Right lobe of liver (tissue), 6 donors: ENCODE measurements around the gene CDH4. TPM values are rescaled to one million over a fixed set of nuclear protein-coding genes. Genes with fewer than 3 reads are reported as not detected.

Experiments
- ATAC-seq, 4 donors: fragments of 200-7000 bp; cut with Tn5 transposase; one replicate each; pipeline ENCODE4 v1.9.1; 2020; ENCODE audit warnings: mild to moderate bottlenecking in 4 of 4, moderate library complexity in 4 of 4
- DNase-seq, 3 donors: peaks; one replicate each; pipeline ENCODE4 v3.0.0-alpha.2; 2020
- H3K27ac ChIP-seq, 3 donors: fragments of 200-600 bp; one replicate each; pipeline ENCODE4 v1.8.0; 2022
- H3K27me3 ChIP-seq, 2 donors: fragments of 200-600 bp; one replicate each; pipeline ENCODE4 v1.8.0; 2022
- H3K36me3 ChIP-seq, 4 donors: fragments of 200-600 bp; sonication (generic) in 1 of 4; one replicate each; pipeline versions ENCODE4 v1.5.1 to v1.8.0; 2017 to 2022; ENCODE audit warnings: control low read depth in 1 of 4
- H3K4me1 ChIP-seq, 4 donors: fragments of 200-600 bp; sonication (generic) in 1 of 4; one replicate each; pipeline versions ENCODE4 v1.5.1 to v1.8.0; 2017 to 2022; ENCODE audit warnings: control low read depth in 1 of 4
- H3K4me3 ChIP-seq, 3 donors: fragments of 200-600 bp; one replicate each; pipeline ENCODE4 v1.8.0; 2022
- H3K9me3 ChIP-seq, 4 donors: fragments of 200-600 bp; sonication (generic) in 1 of 4; one replicate each; pipeline versions ENCODE4 v1.5.1 to v1.8.0; 2017 to 2022; ENCODE audit warnings: control low read depth in 1 of 4
- CTCF ChIP-seq, 4 donors: fragments of 200-600 bp in 3 of 4; fragments of 450-650 bp in 1 of 4; IDR thresholded peaks; one replicate each; pipeline versions ENCODE4 v1.5.1 to v1.8.0; 2016 to 2022; ENCODE audit warnings: antibody characterized with exemption in 4 of 4, mild to moderate bottlenecking in 2 of 4
- POLR2A ChIP-seq: fragments of 450-650 bp; IDR thresholded peaks from one replicate; pipeline ENCODE4 v1.6.1; 2017; ENCODE audit warnings: antibody characterized with exemption, mild to moderate bottlenecking
- WGBS: methylation state at CpG from one replicate; pipeline ENCODE4 v1.1.6; 2018; ENCODE audit warnings: low coverage, low lambda C conversion rate; ENCODE audit not compliant: insufficient coverage; ENCODE audit errors: missing lambda C conversion rate; 5-methylcytosine and 5-hydroxymethylcytosine counted together
- intact Hi-C, 2 donors: fragments of 100-400 bp; cut with DNase I; formaldehyde crosslinking; loops; one replicate each; pipeline versions ENCODE4 v1.11.2 to v1.14.1; 2022
- total RNA-seq, 6 experiments: library from RNA; depleted of rRNA in 2 of 6; stranded (reverse); fragments of >200 nt in 2 of 6; fragmentation: NEBNext Ultra II Directional in 3 of 6; extraction: Animal tissue kit (Norgen Biotek cat#: 25700) in 3 of 6; gene quantifications; one replicate each; pipeline versions ENCODE4 v1.1.0 to v1.2.4, GENCODE V29; 2016 to 2023
- donor health status: DM: no; HTN: yes; CAD: no.
- donor health status: DM: no; HTN: no; CAD: no.
- donor health status: DM: no; HTN: no; CAD: no.
- donor health status: DM: no; HTN: yes; CAD: no.
- donor health status: DM: no; HTN: yes; CAD: no.

CDH4 gene
- total RNA-seq, 6 experiments from 2014 or later: 0.02 to 0.14 (median 0.09) TPM; not detected in 3

DNA sequence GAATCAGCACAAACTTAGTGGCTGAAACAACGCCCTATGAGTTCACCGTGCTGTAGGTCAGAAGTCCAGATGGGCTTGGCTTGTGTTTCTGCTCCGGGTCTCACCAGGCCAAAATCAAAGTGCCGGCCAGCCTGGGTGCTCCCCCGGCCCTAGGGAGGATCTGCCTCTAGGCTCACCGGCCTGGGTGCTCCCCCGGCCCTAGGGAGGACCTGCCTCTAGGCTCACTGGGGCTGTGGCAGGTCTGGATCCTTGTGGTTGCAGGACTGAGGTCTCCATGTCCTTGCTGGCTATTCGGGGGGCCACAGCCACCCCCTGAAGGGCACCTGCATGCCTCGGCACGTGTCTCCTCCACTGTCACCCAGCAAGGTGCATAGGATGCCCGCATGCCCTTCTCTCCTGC is 597.3 kb downstream of the CDH4 start:
- no peaks in the 10 kb centered on the region for H3K9me3 ChIP-seq
- ATAC-seq: no peak
- TF ChIP-seq POLR2A: no peak
- no peak for TF ChIP-seq CTCF (IDR thresholded peaks at IDR 0.05)
- H3K27me3 ChIP-seq: no peaks in the 10 kb centered on the region
- WGBS: no CpG with 5 or more reads among the region's 11 CpGs
- intact Hi-C loops: no loop called here
- no peaks in the 10 kb centered on the region for H3K36me3 ChIP-seq
- peak in 1 of 3 donors; percentile 19 for DNase-seq
- H3K4me1 ChIP-seq: no peaks in the 10 kb centered on the region
- H3K27ac ChIP-seq: no peak overlapping the region
- H3K4me3 ChIP-seq: no peak overlapping the region

DNA sequence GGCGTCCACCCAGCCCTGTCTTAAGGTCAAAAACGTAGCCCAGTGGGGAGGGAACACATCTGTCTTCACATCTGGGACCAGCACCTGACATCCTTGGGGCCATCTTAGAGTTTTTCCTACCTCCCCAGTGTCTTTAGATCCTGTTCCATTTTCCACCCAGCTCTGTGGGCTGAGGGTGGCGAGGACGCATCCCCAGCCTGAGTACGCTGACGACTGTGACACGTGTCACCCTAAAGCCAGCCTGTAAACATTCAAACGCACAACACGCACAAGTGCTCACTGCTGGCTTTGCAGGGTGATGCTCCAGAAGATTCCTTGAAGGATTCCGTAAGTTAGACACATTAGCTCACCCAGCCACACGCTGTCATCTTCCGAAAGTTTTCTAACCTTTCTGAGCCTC is 597.8 kb downstream of the CDH4 start:
- Histone ChIP-seq H3K27ac (no peak overlapping the region), H3K27me3 (no peaks in the 10 kb centered on the region), H3K9me3 (no peaks in the 10 kb centered on the region), H3K4me3 (no peak overlapping the region), H3K36me3 (no peaks in the 10 kb centered on the region), H3K4me1 (no peaks in the 10 kb centered on the region)
- ATAC-seq (no peak), DNase-seq (no peak)
- intact Hi-C loops: no loop called here
- WGBS: 79% methylated on average over 8 of the region's 12 CpGs
- TF ChIP-seq POLR2A (no peak), CTCF (IDR thresholded peaks at IDR 0.05) (no peak)

GRCh38 chr20:61850457-61850856 is 598.4 kb downstream of the CDH4 start:
- H3K36me3 ChIP-seq: no peaks in the 10 kb centered on the region
- no peak overlapping the region for H3K27ac ChIP-seq
- H3K9me3 ChIP-seq: no peaks in the 10 kb centered on the region
- ATAC-seq: no peak
- H3K27me3 ChIP-seq: no peaks in the 10 kb centered on the region
- intact Hi-C loops: no loop called here
- DNase-seq: peak in 1 of 3 donors; percentile 15
- no peak overlapping the region for H3K4me3 ChIP-seq
- no peaks in the 10 kb centered on the region for H3K4me1 ChIP-seq
- WGBS: 62% methylated on average over 14 of the region's 14 CpGs
- TF ChIP-seq POLR2A (no peak), CTCF (IDR thresholded peaks at IDR 0.05) (no peak)

DNA sequence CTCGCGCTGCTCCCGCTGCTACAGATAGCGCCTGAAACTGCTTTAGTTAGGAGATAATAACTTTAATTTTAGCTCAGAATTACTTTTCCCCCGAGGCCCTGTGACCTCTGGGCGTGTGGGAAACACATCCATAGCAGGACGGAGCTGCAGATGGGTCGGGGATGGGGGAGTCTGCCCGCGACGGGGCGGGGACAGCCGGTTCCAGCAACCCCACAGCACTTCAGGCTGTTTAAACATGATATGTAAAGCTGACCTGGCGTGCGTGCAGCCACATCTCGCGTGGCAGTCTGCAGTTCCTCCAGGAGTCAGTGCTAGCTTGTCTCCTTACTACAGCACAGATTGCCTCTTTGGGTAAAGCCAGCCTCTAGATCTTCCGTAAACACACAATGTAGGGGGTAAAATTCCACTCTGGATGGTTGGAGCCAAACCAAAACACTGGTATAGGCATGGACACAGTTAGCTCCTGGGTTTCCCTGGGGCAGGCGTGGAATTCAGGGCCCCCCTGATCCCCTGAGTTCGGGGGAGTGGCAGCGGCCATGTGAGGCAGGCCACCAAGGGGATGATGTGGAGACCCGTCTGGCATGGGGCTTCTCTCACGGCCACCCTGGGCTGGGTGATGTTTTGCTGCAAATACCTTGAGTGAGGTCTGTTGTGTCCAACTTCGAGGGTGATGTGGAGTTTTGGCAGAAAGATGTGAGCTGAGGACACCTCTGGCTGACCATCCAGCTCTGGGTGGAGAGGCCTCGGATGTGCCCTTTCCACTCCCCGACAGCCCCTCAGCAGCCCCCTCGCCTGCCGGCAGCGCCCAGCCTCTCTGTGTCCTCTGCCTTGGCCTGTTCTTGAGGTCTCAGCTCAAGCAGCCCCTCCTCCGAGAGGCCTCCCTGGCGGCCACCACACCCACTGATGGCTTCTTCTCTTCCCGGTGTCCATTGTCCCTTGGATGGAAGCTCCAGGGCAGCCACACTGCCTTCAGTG is 599.2 kb downstream of the CDH4 start:
- intact Hi-C loops: no loop called here
- no peak for ATAC-seq
- DNase-seq: peak in 1 of 3 donors; percentile 35
- WGBS: 53% methylated on average over 10 of the region's 32 CpGs
- H3K27ac ChIP-seq: no peak overlapping the region
- no peak overlapping the region for H3K4me3 ChIP-seq
- no peaks in the 10 kb centered on the region for H3K4me1 ChIP-seq
- no peaks in the 10 kb centered on the region for H3K36me3 ChIP-seq
- no peaks in the 10 kb centered on the region for H3K9me3 ChIP-seq
- TF ChIP-seq CTCF (IDR thresholded peaks at IDR 0.05) (no peak), POLR2A (no peak)
- no peaks in the 10 kb centered on the region for H3K27me3 ChIP-seq
